Activated T-cell treated with anti-CD3 and anti-CD28 coated beads, Interleukin-2, amount 50 U/mL, for 72 hours (primary cell): Measurements from ENCODE around the gene NWD2. TPM values are rescaled to one million over a fixed set of nuclear protein-coding genes. Genes with fewer than 3 reads are reported as not detected.
"Not testable (repeated sequence)": the region's sequence is repeated elsewhere in the genome, so short reads cannot be mapped to it uniquely, and the experiment has no call there.

Experiments
- ATAC-seq, 2 donors: fragments of 150-1000 bp; cut with Tn5 transposase; replicated peaks in 1 of 2; 2 replicates each; pipeline ENCODE4 v1.10.0; 2021; ENCODE audit warnings: moderate library complexity in 2 of 2, mild to moderate bottlenecking in 1 of 2
- DNase-seq, 2 donors: peaks; one replicate each; pipeline ENCODE4 v3.0.0; 2021 to 2022; ENCODE audit warnings: mixed read lengths in 1 of 2
- H3K27ac Mint-ChIP-seq: one replicate; pipeline ENCODE4 v1.8.0; 2022; ENCODE audit warnings: mild to moderate bottlenecking, moderate library complexity, mixed read lengths
- H3K27me3 Mint-ChIP-seq: one replicate; pipeline ENCODE4 v1.8.0; 2022; ENCODE audit warnings: low read depth, mixed read lengths
- H3K36me3 Mint-ChIP-seq, 2 donors: one replicate each; pipeline ENCODE4 v1.8.0; 2022; ENCODE audit warnings: mixed read lengths in 2 of 2, mild to moderate bottlenecking in 1 of 2; ENCODE audit not compliant: insufficient read depth in 2 of 2
- H3K4me1 Mint-ChIP-seq: one replicate; pipeline ENCODE4 v1.8.0; 2022; ENCODE audit warnings: low read depth, mixed read lengths
- H3K4me3 Mint-ChIP-seq, 2 donors: one replicate each; pipeline ENCODE4 v1.8.0; 2022; ENCODE audit warnings: mild to moderate bottlenecking in 2 of 2, mixed read lengths in 2 of 2, moderate library complexity in 2 of 2
- H3K9me3 Mint-ChIP-seq, 2 donors: one replicate each; pipeline ENCODE4 v1.8.0; 2022; ENCODE audit warnings: mixed read lengths in 2 of 2
- total RNA-seq, 2 donors: library from RNA; stranded (reverse); gene quantifications; one replicate each; pipeline ENCODE4 v1.2.3, GENCODE V29; 2022

Gene NWD2, protein sequence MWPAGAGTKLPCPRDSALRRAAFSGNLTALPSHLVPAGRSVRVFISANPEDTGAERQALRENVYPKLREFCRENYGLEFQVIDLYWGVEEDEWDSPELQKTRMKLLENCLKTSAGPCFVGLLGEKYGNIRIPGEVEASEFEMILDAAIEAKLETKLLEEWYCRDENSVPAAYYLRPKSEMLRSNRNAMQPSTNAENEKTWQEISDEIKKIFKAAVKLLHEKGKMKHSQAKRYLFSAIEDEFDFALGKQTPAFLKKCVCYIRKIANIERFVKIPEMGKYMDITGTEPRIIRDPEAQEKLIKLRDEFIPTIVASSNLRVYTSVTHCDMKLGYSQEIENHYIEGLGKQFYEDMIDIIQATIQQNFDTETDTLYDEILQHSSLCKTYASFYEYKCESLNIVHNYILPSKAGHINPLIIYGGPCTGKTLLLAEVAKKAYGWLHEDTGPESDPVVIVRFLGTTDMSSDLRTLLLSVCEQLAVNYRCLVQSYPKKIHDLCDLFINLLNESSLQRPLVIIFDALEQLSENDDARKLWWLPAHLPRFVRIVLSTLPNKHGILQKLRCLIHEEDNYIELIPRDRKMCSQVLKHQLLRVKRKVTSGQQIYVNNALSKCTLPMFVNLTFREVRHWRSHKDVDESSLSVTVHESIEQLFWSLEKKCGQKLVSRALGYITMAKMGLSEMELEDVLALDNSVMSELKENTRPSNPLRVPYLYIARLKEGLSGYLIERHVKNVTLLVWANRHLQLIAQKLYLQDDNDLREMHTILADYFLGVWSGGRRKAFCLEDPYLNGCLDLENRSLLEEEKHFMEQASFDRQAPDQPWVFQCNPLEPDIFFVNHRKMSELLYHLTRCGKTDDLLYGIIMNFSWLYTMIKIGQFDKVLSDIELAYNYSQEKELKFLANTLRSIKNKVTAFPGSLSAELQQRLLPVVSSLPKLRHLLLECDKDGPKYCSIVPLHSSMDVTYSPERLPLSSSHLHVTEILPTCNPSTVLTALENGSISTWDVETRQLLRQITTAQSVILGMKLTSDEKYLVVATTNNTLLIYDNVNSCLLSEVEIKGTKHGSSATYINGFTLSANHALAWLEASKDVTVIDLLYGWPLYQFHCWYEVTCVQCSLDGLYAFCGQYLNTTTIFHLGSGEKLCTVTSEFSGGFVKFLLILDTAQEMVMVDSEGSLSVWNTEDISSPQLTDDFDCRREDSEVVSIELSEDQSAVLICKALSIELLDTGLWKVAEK (N-terminal part only)
- not detected for total RNA-seq

- ATAC-seq (peak in 1 of 2 donors; percentile 19), DNase-seq (no peak)
- no peaks in the 10 kb centered on the region for H3K4me1 Mint-ChIP-seq
- H3K4me3 Mint-ChIP-seq, result no peak within 1 kb of the TSS
- peaks cover 64% of the 10 kb centered on the region for H3K27me3 Mint-ChIP-seq
- H3K9me3 Mint-ChIP-seq, result no peaks in the 10 kb centered on the region
- no peak within 1 kb of the TSS for H3K27ac Mint-ChIP-seq
- H3K36me3 Mint-ChIP-seq, result no peaks in the 10 kb centered on the region
Observed at GRCh38 chr4:37244583-37245390, at the start of gene NWD2. Gene NWD2 (plus strand): TSS chr4:37244743. CDS start chr4:37245068, 325 bp downstream.

DNA sequence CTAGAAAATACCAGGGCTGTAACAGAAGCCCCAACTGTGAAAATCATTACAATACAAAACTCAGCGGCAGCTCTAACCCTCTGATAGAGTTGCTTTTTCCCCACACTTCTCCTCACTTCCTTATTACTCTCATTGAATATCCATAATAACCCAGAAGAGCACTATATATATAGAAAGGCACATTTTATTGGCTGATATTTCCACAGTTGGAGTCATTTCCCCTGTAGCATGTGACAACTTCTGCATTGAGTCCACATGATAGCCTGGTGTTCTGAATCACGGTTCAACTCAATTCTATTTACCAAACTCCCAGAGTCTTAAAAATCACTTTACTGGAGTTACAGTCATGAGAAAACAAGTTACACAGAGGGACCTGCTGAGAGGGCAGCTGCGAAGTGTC lies 46.6 kb upstream of the NWD2 start:
- peaks cover 0 to under 1% of the 10 kb centered on the region in 2 donors for H3K36me3 Mint-ChIP-seq
- peaks cover under 1 to 3% of the 10 kb centered on the region in 2 donors for H3K9me3 Mint-ChIP-seq
- DNase-seq, result no peak
- no peak overlapping the region for H3K27ac Mint-ChIP-seq
- peaks cover 11% of the 10 kb centered on the region for H3K27me3 Mint-ChIP-seq
- H3K4me3 Mint-ChIP-seq, result no peak overlapping the region
- no peaks in the 10 kb centered on the region for H3K4me1 Mint-ChIP-seq
- no peak for ATAC-seq

DNA sequence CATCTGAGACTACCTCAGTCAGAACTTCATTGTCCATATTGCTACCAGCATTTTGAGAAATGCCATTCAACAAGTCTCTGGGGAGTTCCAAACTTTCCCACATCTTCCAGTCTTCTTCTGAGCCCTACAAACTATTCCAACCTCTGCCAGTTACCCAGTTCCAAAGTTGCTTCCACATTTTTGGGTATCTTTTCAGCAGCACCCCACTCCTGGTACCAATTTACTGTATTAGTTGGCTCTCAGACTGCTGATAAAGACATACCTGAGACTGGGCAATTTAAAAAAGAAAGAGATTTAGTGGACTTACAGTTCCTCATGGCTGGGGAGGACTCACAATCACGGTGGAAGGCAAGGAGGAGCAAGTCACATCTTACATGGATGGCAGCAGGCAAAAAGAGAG lies 39.8 kb upstream of the NWD2 start:
- H3K4me1 Mint-ChIP-seq, DNase-seq, H3K9me3 Mint-ChIP-seq, H3K4me3 Mint-ChIP-seq, ATAC-seq, H3K27ac Mint-ChIP-seq, H3K36me3 Mint-ChIP-seq: not testable (repeated sequence)
- H3K27me3 Mint-ChIP-seq, result peaks cover 11% of the 10 kb centered on the region

DNA sequence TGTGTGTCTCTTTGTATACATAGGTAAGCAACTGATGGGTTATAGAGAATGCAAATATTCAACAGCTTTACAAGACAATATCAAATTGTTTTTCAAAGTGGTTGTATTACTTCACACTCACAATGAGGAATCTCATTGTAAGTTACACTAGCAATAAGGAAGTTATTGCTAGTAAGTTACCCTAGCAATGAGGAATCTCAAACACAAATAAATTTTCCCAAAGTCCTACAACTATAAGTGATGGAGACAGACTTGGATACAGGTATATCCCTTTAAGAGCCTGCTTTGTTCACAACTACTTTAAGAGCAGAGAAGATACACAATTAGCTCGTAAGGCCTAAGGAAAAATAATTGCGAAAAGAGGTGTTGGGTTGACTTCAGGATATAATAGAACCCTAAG lies 28.3 kb upstream of the NWD2 start:
- no peaks in the 10 kb centered on the region for H3K4me1 Mint-ChIP-seq
- peaks cover 11% of the 10 kb centered on the region for H3K27me3 Mint-ChIP-seq
- H3K4me3 Mint-ChIP-seq, result no peak overlapping the region
- DNase-seq, result no peak
- peaks cover 0 to 2% of the 10 kb centered on the region in 2 donors for H3K9me3 Mint-ChIP-seq
- H3K27ac Mint-ChIP-seq, result no peak overlapping the region
- ATAC-seq, result no peak
- no peaks in the 10 kb centered on the region for H3K36me3 Mint-ChIP-seq

- no peaks in the 10 kb centered on the region for H3K4me1 Mint-ChIP-seq
- no peak for ATAC-seq
- no peaks in the 10 kb centered on the region for H3K9me3 Mint-ChIP-seq
- H3K4me3 Mint-ChIP-seq, result no peak overlapping the region
- peaks cover 11% of the 10 kb centered on the region for H3K27me3 Mint-ChIP-seq
- H3K36me3 Mint-ChIP-seq, result no peaks in the 10 kb centered on the region
- H3K27ac Mint-ChIP-seq, result no peak overlapping the region
- DNase-seq, result no peak
Observed at GRCh38 chr4:37219242-37219641, 25.3 kb upstream of the NWD2 start.

- no peaks in the 10 kb centered on the region for H3K36me3 Mint-ChIP-seq
- H3K27ac Mint-ChIP-seq, result no peak overlapping the region
- peaks cover 11% of the 10 kb centered on the region for H3K27me3 Mint-ChIP-seq
- no peaks in the 10 kb centered on the region for H3K9me3 Mint-ChIP-seq
- DNase-seq (no peak), ATAC-seq (no peak)
- no peaks in the 10 kb centered on the region for H3K4me1 Mint-ChIP-seq
- no peak overlapping the region for H3K4me3 Mint-ChIP-seq
Observed at GRCh38 chr4:37219990-37220389, 24.6 kb upstream of the NWD2 start.

DNA sequence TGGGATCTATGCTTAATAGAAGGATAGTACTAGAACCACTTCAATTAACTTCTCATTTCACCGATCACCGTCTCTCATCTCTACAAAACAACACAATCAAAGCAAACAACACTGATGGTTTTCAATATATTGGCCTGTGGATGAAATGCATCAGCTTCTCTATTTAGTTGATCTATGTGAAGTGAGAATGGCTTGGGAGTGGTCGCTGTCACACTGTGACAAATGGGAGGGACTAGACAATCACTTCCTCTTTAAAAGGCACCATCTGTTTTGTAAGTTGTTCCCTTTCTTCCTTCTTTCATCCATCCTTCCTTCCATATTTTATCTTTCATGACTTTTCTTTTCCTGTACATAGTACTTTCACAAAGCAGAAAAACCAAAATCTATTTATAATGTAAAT lies 23.9 kb upstream of the NWD2 start:
- H3K4me1 Mint-ChIP-seq, result no peaks in the 10 kb centered on the region
- peaks cover 11% of the 10 kb centered on the region for H3K27me3 Mint-ChIP-seq
- DNase-seq (no peak), ATAC-seq (no peak)
- no peak overlapping the region for H3K27ac Mint-ChIP-seq
- H3K9me3 Mint-ChIP-seq, result no peaks in the 10 kb centered on the region
- H3K36me3 Mint-ChIP-seq, result no peaks in the 10 kb centered on the region
- H3K4me3 Mint-ChIP-seq, result no peak overlapping the region

DNA sequence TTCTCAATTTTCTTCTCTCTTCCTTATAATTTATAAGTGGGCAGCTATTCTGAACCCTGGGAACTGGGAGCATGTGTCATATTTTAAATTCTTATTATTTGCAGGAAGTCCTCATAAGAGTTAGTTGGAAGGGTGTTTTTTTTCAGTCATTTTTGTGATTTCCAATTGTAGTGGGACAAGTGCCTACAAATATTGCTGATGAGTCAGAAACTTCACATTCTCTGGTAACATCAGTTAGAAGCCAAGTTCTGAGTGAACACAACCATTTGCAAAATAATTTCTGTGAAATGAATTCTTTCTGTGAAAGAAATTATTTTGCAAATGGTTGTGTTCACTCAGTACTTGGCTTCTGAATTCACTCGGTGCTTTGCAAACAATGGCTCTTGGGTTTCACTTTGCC lies 20.8 kb upstream of the NWD2 start:
- H3K4me3 Mint-ChIP-seq, result no peak overlapping the region
- H3K27me3 Mint-ChIP-seq, result peaks cover 7% of the 10 kb centered on the region
- H3K4me1 Mint-ChIP-seq, result no peaks in the 10 kb centered on the region
- no peaks in the 10 kb centered on the region for H3K36me3 Mint-ChIP-seq
- DNase-seq, result no peak
- H3K9me3 Mint-ChIP-seq, result no peaks in the 10 kb centered on the region
- no peak for ATAC-seq
- no peak overlapping the region for H3K27ac Mint-ChIP-seq

DNA sequence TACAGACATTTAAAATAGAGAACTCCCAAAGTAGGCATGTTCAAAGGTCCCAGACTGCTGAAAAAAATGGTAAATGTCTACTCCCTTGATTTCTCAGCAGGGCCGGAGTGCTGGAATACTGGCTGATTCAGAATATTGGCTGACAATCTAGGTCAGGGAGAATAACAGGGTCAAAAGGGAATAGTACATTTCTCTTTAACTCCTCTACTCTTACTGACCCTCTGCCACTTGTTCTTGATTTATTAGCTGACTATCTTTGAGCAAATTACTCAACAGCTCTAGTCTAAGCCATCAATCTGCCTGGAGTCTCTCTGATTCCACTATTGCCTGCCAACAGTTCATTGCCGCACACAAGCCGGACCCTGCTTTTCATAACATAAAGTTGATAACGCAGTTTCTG lies 19.7 kb upstream of the NWD2 start:
- ATAC-seq (no peak), DNase-seq (no peak)
- Mint-ChIP-seq H3K9me3 (no peaks in the 10 kb centered on the region), H3K36me3 (no peaks in the 10 kb centered on the region), H3K4me3 (no peak overlapping the region), H3K4me1 (no peaks in the 10 kb centered on the region), H3K27me3 (no peaks in the 10 kb centered on the region), H3K27ac (no peak overlapping the region)

GRCh38 chr4:37225778-37226177 lies 18.8 kb upstream of the NWD2 start:
- Mint-ChIP-seq H3K4me3 (no peak overlapping the region), H3K4me1 (no peaks in the 10 kb centered on the region), H3K27me3 (no peaks in the 10 kb centered on the region), H3K27ac (no peak overlapping the region), H3K9me3 (no peaks in the 10 kb centered on the region), H3K36me3 (no peaks in the 10 kb centered on the region)
- ATAC-seq (no peak), DNase-seq (no peak)

GRCh38 chr4:37232315-37232714 lies 12.2 kb upstream of the NWD2 start:
- Mint-ChIP-seq H3K27me3 (no peaks in the 10 kb centered on the region), H3K4me3 (no peak overlapping the region), H3K4me1 (no peaks in the 10 kb centered on the region), H3K36me3 (no peaks in the 10 kb centered on the region), H3K27ac (no peak overlapping the region), H3K9me3 (peaks cover 0 to 4% of the 10 kb centered on the region in 2 donors)
- DNase-seq, result no peak
- no peak for ATAC-seq

- Mint-ChIP-seq H3K4me3 (no peak overlapping the region), H3K9me3 (peaks cover 0 to 4% of the 10 kb centered on the region in 2 donors), H3K27me3 (peaks cover 23% of the 10 kb centered on the region), H3K36me3 (no peaks in the 10 kb centered on the region), H3K4me1 (no peaks in the 10 kb centered on the region), H3K27ac (no peak overlapping the region)
- DNase-seq (no peak), ATAC-seq (peak; percentile 86 to 91)
Observed at GRCh38 chr4:37236165-37236564, 8.4 kb upstream of the NWD2 start.
